HG03460 (cell line): ENCODE results near the gene HOXA13.

Experiments
- ATAC-seq: cut with Tn5 transposase; IDR thresholded peaks from one replicate; pipeline ENCODE4 v1.9.1; 2021; ENCODE audit not compliant: unreplicated experiment

Gene HOXA13

GRCh38 chr7:27208998-27209397, 9.1 kb upstream of the HOXA13 start:
- ATAC-seq = no peak

GRCh38 chr7:27207348-27207985, 7.6 kb upstream of the HOXA13 start:
- no peak for ATAC-seq

GRCh38 chr7:27205325-27206280, 5.7 kb upstream of the HOXA13 start:
- no peak for ATAC-seq

DNA sequence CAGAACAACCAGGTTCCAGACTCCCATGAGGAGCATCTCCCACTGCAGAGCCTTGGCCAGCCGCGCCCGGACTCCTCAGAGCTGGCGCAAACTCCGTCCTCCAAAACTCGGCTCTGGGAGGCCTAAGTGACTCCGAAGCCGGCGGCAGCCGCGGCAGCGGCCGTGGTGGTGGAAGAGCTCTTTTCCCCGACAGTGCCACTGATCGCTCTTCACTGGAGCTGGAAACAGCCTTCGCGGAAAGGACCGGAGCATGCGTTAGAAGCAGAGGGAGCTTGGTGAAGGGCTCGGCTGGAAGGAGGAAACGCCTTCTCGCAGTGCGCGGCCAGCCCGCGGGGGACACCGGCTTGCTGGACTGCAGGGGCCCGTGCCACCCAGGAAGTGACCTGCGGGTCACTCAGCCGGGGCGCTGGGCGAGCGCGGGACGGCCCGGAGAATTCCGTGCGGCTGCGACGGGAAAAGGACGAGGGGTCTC, 5.0 kb upstream of the HOXA13 start:
- no peak for ATAC-seq

- ATAC-seq = no peak
These were observed 4.2 kb upstream of the HOXA13 start for GRCh38 chr7:27203964-27204594.

DNA sequence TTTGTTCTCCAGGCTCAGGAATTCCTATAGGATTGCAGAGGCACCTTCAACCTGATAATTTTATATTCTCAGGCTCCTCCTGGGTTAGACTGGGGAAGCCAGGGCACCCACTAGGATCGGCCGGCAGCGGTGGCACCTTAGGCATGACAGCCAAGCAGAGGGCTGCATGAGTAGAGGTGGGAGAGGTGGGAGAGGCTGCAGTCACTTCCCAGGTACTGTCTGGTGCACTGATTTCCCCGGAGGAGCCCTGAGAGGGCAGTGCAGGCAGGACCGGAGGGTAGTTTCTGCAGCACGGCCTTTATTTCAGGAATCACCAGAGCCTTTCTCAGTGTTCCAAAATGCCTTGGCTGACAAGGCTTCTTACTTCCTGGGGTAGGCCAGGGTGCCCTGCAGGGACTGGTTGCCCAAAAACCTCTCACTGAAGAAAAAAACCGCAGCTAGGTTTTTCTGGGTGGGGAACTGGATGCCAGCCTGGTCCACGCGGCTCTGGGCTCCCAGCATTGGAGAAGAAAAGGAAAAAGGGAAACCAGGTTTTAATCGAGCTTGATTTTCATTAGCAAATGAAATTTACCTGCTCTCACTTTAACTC, 3.6 kb upstream of the HOXA13 start:
- ATAC-seq = no peak

DNA sequence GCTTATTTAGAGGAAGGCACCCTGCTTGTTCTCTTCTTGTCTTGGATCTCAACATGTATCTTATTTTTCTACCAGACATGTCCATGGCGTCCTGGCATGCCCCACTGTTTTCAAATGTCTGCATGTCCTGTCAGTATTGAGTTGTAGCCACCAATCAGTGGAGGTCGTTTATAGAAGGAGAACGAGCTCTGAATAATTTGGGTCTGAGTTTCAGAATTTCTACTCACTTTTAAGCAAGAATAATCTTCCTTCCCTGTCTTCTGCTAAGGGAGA, 2.9 kb upstream of the HOXA13 start:
- ATAC-seq = no peak

DNA sequence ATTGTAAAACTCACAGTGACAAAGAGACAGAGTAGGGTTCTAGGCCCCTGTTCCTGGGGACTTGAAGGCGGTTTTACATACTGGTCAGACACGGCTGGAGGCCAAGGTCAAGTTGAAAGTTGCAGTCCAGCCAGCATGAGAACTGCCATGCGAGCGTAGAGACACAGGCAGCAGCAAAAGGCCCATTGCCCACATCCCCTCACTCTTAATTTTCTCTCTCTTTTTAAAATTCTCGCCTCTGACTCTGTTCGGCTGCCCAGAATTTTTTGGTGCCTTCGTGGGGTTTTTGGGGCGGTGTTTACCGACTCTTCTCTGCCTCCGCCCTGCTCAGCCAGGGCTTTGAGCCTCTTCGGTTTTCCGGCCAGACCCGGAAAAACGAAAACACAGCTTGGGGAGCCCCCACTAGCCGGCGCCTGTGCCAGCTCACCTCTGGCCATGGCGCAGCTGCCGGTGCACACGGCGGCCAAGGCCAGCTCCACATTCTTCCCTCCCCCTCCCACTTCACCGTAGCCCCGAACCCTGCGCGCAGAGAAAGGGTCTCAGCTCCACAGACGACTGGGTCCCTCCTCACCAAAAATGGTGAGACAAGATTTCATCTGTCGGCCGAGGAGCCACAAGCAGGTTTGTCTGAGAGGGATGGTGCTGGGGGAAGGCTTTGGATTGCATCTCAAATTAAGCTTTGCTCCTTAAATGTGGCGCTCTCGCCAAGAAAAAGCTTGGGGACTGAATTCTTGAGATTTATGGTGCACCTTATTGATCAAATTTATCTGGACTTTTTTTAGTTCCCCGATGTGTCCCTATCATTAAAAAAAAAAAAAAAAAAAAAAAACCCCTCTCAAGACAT, 2.3 kb upstream of the HOXA13 start:
- ATAC-seq = no peak

- ATAC-seq = no peak
These were observed 1.7 kb upstream of the HOXA13 start for GRCh38 chr7:27201580-27202017.

GRCh38 chr7:27200761-27201579, 1.1 kb upstream of the HOXA13 start:
- no peak for ATAC-seq

GRCh38 chr7:27198871-27199801, 755 bp downstream of the HOXA13 start:
- no peak for ATAC-seq

- no peak for ATAC-seq
These were observed 1.6 kb downstream of the HOXA13 start for GRCh38 chr7:27198138-27198841.

GRCh38 chr7:27197137-27198042, 2.5 kb downstream of the HOXA13 start:
- no peak for ATAC-seq

GRCh38 chr7:27196287-27196767, 3.6 kb downstream of the HOXA13 start:
- ATAC-seq = no peak

DNA sequence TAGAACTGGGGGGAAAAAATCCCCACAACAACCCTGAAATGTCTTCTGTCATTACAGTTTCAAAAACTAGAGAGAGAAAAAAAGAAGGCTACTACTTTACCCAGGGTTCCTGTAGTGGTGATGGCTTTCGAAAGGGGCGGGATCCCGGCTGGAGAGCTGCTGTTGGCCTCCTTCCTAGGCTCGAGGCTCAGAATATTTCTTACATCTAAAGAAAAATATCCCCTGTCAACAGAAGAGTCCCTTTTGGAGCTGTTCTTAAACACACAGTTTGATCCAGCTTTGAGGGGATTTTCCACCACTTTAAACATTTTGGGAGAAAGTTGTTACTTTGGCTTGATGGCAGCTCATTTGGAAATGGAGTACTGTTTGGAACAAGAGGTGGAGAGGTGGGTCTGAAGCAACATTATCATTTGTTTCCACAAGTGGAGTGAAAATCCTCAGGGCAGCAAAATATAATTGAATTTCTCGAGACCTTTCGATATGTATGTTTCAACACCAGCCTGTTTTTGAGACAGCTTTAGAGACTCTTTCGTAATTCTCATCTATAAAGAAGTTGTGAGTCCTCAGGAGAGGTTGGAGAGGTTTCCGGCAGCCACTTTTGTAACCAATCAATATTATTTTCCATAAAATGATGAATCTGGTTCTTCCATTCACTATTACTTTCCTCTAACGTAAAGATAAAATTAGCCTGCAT, 5.1 kb downstream of the HOXA13 start:
- no peak for ATAC-seq

GRCh38 chr7:27194002-27194352, 5.9 kb downstream of the HOXA13 start:
- ATAC-seq = no peak
